Lower leg skin (tissue), 4 donors: ENCODE data around the gene GPR82. TPM values are rescaled to one million over a fixed set of nuclear protein-coding genes. Genes with fewer than 3 reads are reported as not detected.
"Not testable (repeated sequence)": the region's sequence is repeated elsewhere in the genome, so short reads cannot be mapped to it uniquely, and the experiment has no call there.

Source experiments
- DNase-seq, 2 donors: peaks; one replicate each; pipeline ENCODE4 v3.0.0-alpha.2; 2019; ENCODE audit warnings: low spot score in 2 of 2
- H3K4me3 ChIP-seq: fragments of 200-600 bp; sonication (generic); 2 replicates; pipeline ENCODE4 v1.5.1; 2017; ENCODE audit warnings: mild to moderate bottlenecking, low read depth; ENCODE audit not compliant: poor library complexity, severe bottlenecking
- CTCF ChIP-seq, 3 donors: fragments of 450-650 bp; IDR thresholded peaks; one replicate each; pipeline ENCODE4 v1.5.1; 2016; ENCODE audit warnings: antibody characterized with exemption in 3 of 3, mild to moderate bottlenecking in 3 of 3, moderate library complexity in 2 of 3
- POLR2A ChIP-seq, 2 donors: fragments of 450-650 bp; IDR thresholded peaks; one replicate each; pipeline ENCODE4 v1.6.1; 2016 to 2017; ENCODE audit warnings: antibody characterized with exemption in 2 of 2, mild to moderate bottlenecking in 1 of 2, moderate library complexity in 1 of 2
- WGBS, 2 donors: methylation state at CpG; one replicate each; pipeline ENCODE4 v1.1.5; 2018; 5-methylcytosine and 5-hydroxymethylcytosine counted together
- intact Hi-C: fragments of 100-400 bp; cut with DNase I; formaldehyde crosslinking; loops from one replicate; pipeline ENCODE4 v1.15.0; 2023; ENCODE audit warnings: low total_unique reads
- total RNA-seq, 4 donors: library from RNA; depleted of rRNA; stranded (reverse); fragments of >200 nt; gene quantifications; one replicate each; pipeline ENCODE4 v1.1.0, GENCODE V29; 2016

Gene GPR82
- total RNA-seq = under 1 TPM in 2 of 4 donors, not detected in 2; 0.29 to 0.61 TPM

GRCh38 chrX:41723826-41724225, at the start of gene GPR82:
GPR82 (plus strand) TSS chrX:41724181; CDS start chrX:41727027, 2,846 bp downstream.
- no peak within 1 kb of the TSS for H3K4me3 ChIP-seq
- WGBS, 2 donors = 44 to 71% methylated on average over 2 of the region's 2 CpGs
- DNase-seq = no peak

GRCh38 chrX:41676361-41676760, 47.6 kb upstream of the GPR82 start:
- DNase-seq, intact Hi-C loops, H3K4me3 ChIP-seq: not testable (repeated sequence)
- 91 to 97% methylated on average over 15 of the region's 15 CpGs for WGBS, 2 donors

More at GRCh38 chrX:41723826-41724225, at the start of gene GPR82:
- TF ChIP-seq CTCF (IDR thresholded peaks at IDR 0.05) (no peak), POLR2A (IDR thresholded peaks at IDR 0.05) (no peak)
- intact Hi-C loops = no loop called here

GRCh38 chrX:41677183-41678060, 46.6 kb upstream of the GPR82 start:
- 58 to 64% methylated on average over 6 of the region's 6 CpGs for WGBS, 2 donors
- TF ChIP-seq CTCF (IDR thresholded peaks at IDR 0.05) (no peak), POLR2A (IDR thresholded peaks at IDR 0.05) (no peak)
- DNase-seq = no peak
- intact Hi-C loops = no loop called here
- H3K4me3 ChIP-seq = no peak overlapping the region

- 37% methylated on average over 3 of the region's 3 CpGs for WGBS, 2 donors
- no peak overlapping the region for H3K4me3 ChIP-seq
- intact Hi-C loops = no loop called here
- TF ChIP-seq CTCF (IDR thresholded peaks at IDR 0.05) = no peak
- no peak for TF ChIP-seq POLR2A (IDR thresholded peaks at IDR 0.05)
- no peak for DNase-seq
These were observed 39.8 kb upstream of the GPR82 start for GRCh38 chrX:41684138-41684537.

- 86 to 91% methylated on average over 2 of the region's 2 CpGs for WGBS, 2 donors
- intact Hi-C loops = no loop called here
- no peak for DNase-seq
- H3K4me3 ChIP-seq = no peak overlapping the region
- TF ChIP-seq CTCF (IDR thresholded peaks at IDR 0.05) = no peak
These were observed 39.0 kb upstream of the GPR82 start for GRCh38 chrX:41684940-41685339.

GRCh38 chrX:41686788-41687187, 37.2 kb upstream of the GPR82 start:
- WGBS, 2 donors = 71 to 76% methylated on average over 4 of the region's 4 CpGs
- intact Hi-C loops = no loop called here
- DNase-seq = no peak
- H3K4me3 ChIP-seq = no peak overlapping the region
- TF ChIP-seq POLR2A (IDR thresholded peaks at IDR 0.05) = no peak
- TF ChIP-seq CTCF (IDR thresholded peaks at IDR 0.05) = no peak
